ENCODE data around the gene ENOX1. TPM values are rescaled to one million over a fixed set of nuclear protein-coding genes. Genes with fewer than 3 reads are reported as not detected.

The ENOX1 gene
- total RNA-seq, 1 experiment from 2014 or later, result 0.26 TPM

DNA sequence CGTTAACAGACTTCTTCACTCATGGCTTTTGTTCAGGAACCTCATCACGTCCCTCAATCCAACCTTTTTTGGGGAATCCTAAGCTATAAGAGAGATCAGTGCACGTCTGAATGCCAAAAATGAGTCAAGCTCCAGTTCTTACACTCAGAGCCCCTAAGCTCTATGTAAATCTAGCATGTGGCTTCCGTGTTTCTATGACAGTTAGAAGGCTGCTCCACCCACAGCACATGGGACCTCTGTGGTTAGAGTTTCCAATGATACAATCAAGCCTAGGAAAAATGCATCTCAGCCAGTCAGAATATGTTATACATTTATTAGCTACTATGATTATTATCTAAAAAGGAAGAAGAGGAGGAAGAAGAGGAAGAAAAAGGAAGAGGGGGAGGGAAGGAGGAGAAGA lies 135.9 kb downstream of the ENOX1 start:
- no peak overlapping the region for H3K27ac Mint-ChIP-seq
- ChIA-PET CTCF (no interaction called here), POLR2A (no interaction called here)
- no peaks in the 10 kb centered on the region for H3K36me3 Mint-ChIP-seq
- H3K9me3 Mint-ChIP-seq, result no peaks in the 10 kb centered on the region
- ATAC-seq (no peak), DNase-seq (ENCODE audit: low spot score) (no peak)
- no peaks in the 10 kb centered on the region for H3K4me1 Mint-ChIP-seq
- no peaks in the 10 kb centered on the region for H3K27me3 Mint-ChIP-seq (ENCODE audit: low read depth)
- TF ChIP-seq ZNF423 (CRISPR knock-in tag; IDR thresholded peaks at IDR 0.05), result no peak
- no peak overlapping the region for H3K4me3 Mint-ChIP-seq

GRCh38 chr13:43648733-43649132 lies 138.0 kb downstream of the ENOX1 start:
- no peaks in the 10 kb centered on the region for H3K36me3 Mint-ChIP-seq
- H3K4me3 Mint-ChIP-seq, result no peak overlapping the region
- H3K9me3 Mint-ChIP-seq, result no peaks in the 10 kb centered on the region
- no peak overlapping the region for H3K27ac Mint-ChIP-seq
- ChIA-PET CTCF (no interaction called here), POLR2A (no interaction called here)
- ATAC-seq (no peak), DNase-seq (ENCODE audit: low spot score) (no peak)
- no peaks in the 10 kb centered on the region for H3K4me1 Mint-ChIP-seq
- H3K27me3 Mint-ChIP-seq (ENCODE audit: low read depth), result no peaks in the 10 kb centered on the region
- TF ChIP-seq NR1H2 (CRISPR knock-in tag; IDR thresholded peaks at IDR 0.05), result no peak
- no peak for TF ChIP-seq MAX (CRISPR knock-in tag; IDR thresholded peaks at IDR 0.05)
- no peak for TF ChIP-seq FOXK1 (CRISPR knock-in tag; IDR thresholded peaks at IDR 0.05)
- TF ChIP-seq MYBL2 (CRISPR knock-in tag; IDR thresholded peaks at IDR 0.05), result no peak
- no peak for TF ChIP-seq SMAD4 (CRISPR knock-in tag; IDR thresholded peaks at IDR 0.05)
- TF ChIP-seq, protein P1, sequence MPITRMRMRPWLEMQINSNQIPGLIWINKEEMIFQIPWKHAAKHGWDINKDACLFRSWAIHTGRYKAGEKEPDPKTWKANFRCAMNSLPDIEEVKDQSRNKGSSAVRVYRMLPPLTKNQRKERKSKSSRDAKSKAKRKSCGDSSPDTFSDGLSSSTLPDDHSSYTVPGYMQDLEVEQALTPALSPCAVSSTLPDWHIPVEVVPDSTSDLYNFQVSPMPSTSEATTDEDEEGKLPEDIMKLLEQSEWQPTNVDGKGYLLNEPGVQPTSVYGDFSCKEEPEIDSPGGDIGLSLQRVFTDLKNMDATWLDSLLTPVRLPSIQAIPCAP (CRISPR knock-in tag; IDR thresholded peaks at IDR 0.05), result no peak
- no peak for TF ChIP-seq JUN (CRISPR knock-in tag; IDR thresholded peaks at IDR 0.05)
- TF ChIP-seq, protein P2, sequence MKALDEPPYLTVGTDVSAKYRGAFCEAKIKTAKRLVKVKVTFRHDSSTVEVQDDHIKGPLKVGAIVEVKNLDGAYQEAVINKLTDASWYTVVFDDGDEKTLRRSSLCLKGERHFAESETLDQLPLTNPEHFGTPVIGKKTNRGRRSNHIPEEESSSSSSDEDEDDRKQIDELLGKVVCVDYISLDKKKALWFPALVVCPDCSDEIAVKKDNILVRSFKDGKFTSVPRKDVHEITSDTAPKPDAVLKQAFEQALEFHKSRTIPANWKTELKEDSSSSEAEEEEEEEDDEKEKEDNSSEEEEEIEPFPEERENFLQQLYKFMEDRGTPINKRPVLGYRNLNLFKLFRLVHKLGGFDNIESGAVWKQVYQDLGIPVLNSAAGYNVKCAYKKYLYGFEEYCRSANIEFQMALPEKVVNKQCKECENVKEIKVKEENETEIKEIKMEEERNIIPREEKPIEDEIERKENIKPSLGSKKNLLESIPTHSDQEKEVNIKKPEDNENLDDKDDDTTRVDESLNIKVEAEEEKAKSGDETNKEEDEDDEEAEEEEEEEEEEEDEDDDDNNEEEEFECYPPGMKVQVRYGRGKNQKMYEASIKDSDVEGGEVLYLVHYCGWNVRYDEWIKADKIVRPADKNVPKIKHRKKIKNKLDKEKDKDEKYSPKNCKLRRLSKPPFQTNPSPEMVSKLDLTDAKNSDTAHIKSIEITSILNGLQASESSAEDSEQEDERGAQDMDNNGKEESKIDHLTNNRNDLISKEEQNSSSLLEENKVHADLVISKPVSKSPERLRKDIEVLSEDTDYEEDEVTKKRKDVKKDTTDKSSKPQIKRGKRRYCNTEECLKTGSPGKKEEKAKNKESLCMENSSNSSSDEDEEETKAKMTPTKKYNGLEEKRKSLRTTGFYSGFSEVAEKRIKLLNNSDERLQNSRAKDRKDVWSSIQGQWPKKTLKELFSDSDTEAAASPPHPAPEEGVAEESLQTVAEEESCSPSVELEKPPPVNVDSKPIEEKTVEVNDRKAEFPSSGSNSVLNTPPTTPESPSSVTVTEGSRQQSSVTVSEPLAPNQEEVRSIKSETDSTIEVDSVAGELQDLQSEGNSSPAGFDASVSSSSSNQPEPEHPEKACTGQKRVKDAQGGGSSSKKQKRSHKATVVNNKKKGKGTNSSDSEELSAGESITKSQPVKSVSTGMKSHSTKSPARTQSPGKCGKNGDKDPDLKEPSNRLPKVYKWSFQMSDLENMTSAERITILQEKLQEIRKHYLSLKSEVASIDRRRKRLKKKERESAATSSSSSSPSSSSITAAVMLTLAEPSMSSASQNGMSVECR (CRISPR knock-in tag; IDR thresholded peaks at IDR 0.05; ENCODE audit: borderline replicate concordance), result no peak
- no peak for TF ChIP-seq ZMAT4 (CRISPR knock-in tag; IDR thresholded peaks at IDR 0.05)
- no peak for TF ChIP-seq ZSCAN18 (CRISPR knock-in tag; IDR thresholded peaks at IDR 0.05)
- TF ChIP-seq, protein P3, sequence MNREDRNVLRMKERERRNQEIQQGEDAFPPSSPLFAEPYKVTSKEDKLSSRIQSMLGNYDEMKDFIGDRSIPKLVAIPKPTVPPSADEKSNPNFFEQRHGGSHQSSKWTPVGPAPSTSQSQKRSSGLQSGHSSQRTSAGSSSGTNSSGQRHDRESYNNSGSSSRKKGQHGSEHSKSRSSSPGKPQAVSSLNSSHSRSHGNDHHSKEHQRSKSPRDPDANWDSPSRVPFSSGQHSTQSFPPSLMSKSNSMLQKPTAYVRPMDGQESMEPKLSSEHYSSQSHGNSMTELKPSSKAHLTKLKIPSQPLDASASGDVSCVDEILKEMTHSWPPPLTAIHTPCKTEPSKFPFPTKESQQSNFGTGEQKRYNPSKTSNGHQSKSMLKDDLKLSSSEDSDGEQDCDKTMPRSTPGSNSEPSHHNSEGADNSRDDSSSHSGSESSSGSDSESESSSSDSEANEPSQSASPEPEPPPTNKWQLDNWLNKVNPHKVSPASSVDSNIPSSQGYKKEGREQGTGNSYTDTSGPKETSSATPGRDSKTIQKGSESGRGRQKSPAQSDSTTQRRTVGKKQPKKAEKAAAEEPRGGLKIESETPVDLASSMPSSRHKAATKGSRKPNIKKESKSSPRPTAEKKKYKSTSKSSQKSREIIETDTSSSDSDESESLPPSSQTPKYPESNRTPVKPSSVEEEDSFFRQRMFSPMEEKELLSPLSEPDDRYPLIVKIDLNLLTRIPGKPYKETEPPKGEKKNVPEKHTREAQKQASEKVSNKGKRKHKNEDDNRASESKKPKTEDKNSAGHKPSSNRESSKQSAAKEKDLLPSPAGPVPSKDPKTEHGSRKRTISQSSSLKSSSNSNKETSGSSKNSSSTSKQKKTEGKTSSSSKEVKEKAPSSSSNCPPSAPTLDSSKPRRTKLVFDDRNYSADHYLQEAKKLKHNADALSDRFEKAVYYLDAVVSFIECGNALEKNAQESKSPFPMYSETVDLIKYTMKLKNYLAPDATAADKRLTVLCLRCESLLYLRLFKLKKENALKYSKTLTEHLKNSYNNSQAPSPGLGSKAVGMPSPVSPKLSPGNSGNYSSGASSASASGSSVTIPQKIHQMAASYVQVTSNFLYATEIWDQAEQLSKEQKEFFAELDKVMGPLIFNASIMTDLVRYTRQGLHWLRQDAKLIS (CRISPR knock-in tag; IDR thresholded peaks at IDR 0.05; ENCODE audit: borderline replicate concordance), result no peak
- no peak for TF ChIP-seq ZNF281 (CRISPR knock-in tag; IDR thresholded peaks at IDR 0.05)
- TF ChIP-seq FOXP1 (CRISPR knock-in tag; IDR thresholded peaks at IDR 0.05; ENCODE audit: borderline replicate concordance), result no peak
- TF ChIP-seq, protein P4, sequence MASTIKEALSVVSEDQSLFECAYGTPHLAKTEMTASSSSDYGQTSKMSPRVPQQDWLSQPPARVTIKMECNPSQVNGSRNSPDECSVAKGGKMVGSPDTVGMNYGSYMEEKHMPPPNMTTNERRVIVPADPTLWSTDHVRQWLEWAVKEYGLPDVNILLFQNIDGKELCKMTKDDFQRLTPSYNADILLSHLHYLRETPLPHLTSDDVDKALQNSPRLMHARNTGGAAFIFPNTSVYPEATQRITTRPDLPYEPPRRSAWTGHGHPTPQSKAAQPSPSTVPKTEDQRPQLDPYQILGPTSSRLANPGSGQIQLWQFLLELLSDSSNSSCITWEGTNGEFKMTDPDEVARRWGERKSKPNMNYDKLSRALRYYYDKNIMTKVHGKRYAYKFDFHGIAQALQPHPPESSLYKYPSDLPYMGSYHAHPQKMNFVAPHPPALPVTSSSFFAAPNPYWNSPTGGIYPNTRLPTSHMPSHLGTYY (CRISPR knock-in tag; IDR thresholded peaks at IDR 0.05), result no peak
- no peak for TF ChIP-seq ATF2 (CRISPR knock-in tag; IDR thresholded peaks at IDR 0.05; ENCODE audit: borderline replicate concordance, low read depth)
- TF ChIP-seq GTF2I (CRISPR knock-in tag; conservative IDR thresholded peaks at IDR 0.05), result no peak
